H1 (cell line): Measurements from ENCODE around the gene PLEKHA5. TPM values are rescaled to one million over a fixed set of nuclear protein-coding genes. Genes with fewer than 3 reads are reported as not detected.

Source experiments
- ASH2L ChIP-seq: fragments of 200-600, 300-600 bp; sonication (generic); IDR thresholded peaks from one replicate; pipeline ENCODE4 v1.7.1; 2017; ENCODE audit warnings: low read length
- BRCA1 ChIP-seq: IDR thresholded peaks from 2 replicates; pipeline ENCODE4 v1.6.1; 2012; ENCODE audit warnings: low read depth, low read length, improper control_type of control experiment
- CBX5 ChIP-seq: fragments of 300-800, 300-1000 bp; sonication (generic); IDR thresholded peaks from 2 replicates; pipeline ENCODE4 v1.7.1; 2016; ENCODE audit warnings: antibody characterized with exemption, low read length, low read depth
- NANOG ChIP-seq: IDR thresholded peaks from 2 replicates; pipeline ENCODE4 v1.6.1; 2011; ENCODE audit warnings: low read length, low read depth, mild to moderate bottlenecking, inconsistent platforms; ENCODE audit not compliant: insufficient read depth, poor library complexity, severe bottlenecking
- SP1 ChIP-seq: IDR thresholded peaks from 2 replicates; pipeline ENCODE4 v1.6.1; 2011; ENCODE audit warnings: low read depth, low read length
- TAF7 ChIP-seq: optimal IDR thresholded peaks from 2 replicates; pipeline ENCODE3; 2011; ENCODE audit warnings: low read depth, mild to moderate bottlenecking, inconsistent platforms, low read length, moderate library complexity, borderline replicate concordance
- TBP ChIP-seq: IDR thresholded peaks from 2 replicates; pipeline ENCODE4 v1.6.1; 2011; ENCODE audit warnings: low read depth, low read length, improper control_type of control experiment
- polyA plus RNA-seq, 7 experiments: library from polyadenylated mRNA; depleted of rRNA in 3 of 7; stranded (reverse) in 5 of 7; unstranded in 2 of 7; fragments of >200 nt in 5 of 7; fragments of 200-250 nt in 2 of 7; gene quantifications; 1 replicate in 5 of 7; 2 replicates in 1 of 7; 4 replicates in 1 of 7; pipeline versions ENCODE4 v1.2.1 to v1.2.3, GENCODE V29; 2011 to 2013; ENCODE audit warnings: missing spikeins in 2 of 7, mixed read lengths in 2 of 7
- total RNA-seq: library from RNA; stranded (reverse); fragmentation: NEBNext Ultra II Directional; extraction: Animal tissue kit (Norgen Biotek cat#: 25700); gene quantifications from 2 replicates; pipeline ENCODE4 v1.2.1, GENCODE V29; 2021
- TF ChIP-seq, protein P1 (sequence below): fragments of 300-600 bp; sonication (generic); IDR thresholded peaks from 2 replicates; pipeline ENCODE4 v1.7.1; 2012; ENCODE audit warnings: low read length, moderate library complexity, mild to moderate bottlenecking, inconsistent platforms; ENCODE audit not compliant: insufficient replicate concordance

PLEKHA5 gene
- total and polyA plus RNA-seq, 2 of the 8 experiments (the other 6 are each of a cell fraction or from before 2014, with no cell fraction given), result 17.2 to 66.1 TPM

DNA sequence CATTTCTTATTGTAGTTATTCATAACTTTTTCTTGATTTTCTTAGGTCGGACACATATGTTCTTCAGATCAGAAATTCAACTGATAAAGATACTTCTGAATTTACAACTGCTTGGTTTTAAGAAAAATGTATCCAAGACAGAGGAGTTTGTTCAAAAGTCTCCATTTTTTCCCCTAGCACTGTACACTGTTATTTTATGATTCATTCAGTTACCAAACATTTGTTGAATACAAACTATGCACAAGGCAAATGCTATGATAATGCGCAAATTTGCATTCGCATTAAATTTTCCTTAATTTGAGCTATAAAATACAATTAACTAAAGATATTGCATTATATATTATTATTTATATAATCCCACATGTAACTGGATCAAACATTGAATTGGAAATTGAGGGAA is 10.1 kb upstream of the PLEKHA5 start (continued):
- TF ChIP-seq, protein P1, sequence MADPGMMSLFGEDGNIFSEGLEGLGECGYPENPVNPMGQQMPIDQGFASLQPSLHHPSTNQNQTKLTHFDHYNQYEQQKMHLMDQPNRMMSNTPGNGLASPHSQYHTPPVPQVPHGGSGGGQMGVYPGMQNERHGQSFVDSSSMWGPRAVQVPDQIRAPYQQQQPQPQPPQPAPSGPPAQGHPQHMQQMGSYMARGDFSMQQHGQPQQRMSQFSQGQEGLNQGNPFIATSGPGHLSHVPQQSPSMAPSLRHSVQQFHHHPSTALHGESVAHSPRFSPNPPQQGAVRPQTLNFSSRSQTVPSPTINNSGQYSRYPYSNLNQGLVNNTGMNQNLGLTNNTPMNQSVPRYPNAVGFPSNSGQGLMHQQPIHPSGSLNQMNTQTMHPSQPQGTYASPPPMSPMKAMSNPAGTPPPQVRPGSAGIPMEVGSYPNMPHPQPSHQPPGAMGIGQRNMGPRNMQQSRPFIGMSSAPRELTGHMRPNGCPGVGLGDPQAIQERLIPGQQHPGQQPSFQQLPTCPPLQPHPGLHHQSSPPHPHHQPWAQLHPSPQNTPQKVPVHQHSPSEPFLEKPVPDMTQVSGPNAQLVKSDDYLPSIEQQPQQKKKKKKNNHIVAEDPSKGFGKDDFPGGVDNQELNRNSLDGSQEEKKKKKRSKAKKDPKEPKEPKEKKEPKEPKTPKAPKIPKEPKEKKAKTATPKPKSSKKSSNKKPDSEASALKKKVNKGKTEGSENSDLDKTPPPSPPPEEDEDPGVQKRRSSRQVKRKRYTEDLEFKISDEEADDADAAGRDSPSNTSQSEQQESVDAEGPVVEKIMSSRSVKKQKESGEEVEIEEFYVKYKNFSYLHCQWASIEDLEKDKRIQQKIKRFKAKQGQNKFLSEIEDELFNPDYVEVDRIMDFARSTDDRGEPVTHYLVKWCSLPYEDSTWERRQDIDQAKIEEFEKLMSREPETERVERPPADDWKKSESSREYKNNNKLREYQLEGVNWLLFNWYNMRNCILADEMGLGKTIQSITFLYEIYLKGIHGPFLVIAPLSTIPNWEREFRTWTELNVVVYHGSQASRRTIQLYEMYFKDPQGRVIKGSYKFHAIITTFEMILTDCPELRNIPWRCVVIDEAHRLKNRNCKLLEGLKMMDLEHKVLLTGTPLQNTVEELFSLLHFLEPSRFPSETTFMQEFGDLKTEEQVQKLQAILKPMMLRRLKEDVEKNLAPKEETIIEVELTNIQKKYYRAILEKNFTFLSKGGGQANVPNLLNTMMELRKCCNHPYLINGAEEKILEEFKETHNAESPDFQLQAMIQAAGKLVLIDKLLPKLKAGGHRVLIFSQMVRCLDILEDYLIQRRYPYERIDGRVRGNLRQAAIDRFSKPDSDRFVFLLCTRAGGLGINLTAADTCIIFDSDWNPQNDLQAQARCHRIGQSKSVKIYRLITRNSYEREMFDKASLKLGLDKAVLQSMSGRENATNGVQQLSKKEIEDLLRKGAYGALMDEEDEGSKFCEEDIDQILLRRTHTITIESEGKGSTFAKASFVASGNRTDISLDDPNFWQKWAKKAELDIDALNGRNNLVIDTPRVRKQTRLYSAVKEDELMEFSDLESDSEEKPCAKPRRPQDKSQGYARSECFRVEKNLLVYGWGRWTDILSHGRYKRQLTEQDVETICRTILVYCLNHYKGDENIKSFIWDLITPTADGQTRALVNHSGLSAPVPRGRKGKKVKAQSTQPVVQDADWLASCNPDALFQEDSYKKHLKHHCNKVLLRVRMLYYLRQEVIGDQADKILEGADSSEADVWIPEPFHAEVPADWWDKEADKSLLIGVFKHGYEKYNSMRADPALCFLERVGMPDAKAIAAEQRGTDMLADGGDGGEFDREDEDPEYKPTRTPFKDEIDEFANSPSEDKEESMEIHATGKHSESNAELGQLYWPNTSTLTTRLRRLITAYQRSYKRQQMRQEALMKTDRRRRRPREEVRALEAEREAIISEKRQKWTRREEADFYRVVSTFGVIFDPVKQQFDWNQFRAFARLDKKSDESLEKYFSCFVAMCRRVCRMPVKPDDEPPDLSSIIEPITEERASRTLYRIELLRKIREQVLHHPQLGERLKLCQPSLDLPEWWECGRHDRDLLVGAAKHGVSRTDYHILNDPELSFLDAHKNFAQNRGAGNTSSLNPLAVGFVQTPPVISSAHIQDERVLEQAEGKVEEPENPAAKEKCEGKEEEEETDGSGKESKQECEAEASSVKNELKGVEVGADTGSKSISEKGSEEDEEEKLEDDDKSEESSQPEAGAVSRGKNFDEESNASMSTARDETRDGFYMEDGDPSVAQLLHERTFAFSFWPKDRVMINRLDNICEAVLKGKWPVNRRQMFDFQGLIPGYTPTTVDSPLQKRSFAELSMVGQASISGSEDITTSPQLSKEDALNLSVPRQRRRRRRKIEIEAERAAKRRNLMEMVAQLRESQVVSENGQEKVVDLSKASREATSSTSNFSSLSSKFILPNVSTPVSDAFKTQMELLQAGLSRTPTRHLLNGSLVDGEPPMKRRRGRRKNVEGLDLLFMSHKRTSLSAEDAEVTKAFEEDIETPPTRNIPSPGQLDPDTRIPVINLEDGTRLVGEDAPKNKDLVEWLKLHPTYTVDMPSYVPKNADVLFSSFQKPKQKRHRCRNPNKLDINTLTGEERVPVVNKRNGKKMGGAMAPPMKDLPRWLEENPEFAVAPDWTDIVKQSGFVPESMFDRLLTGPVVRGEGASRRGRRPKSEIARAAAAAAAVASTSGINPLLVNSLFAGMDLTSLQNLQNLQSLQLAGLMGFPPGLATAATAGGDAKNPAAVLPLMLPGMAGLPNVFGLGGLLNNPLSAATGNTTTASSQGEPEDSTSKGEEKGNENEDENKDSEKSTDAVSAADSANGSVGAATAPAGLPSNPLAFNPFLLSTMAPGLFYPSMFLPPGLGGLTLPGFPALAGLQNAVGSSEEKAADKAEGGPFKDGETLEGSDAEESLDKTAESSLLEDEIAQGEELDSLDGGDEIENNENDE, result no peak
- TF ChIP-seq TAF7, result no peak
- no peak for TF ChIP-seq BRCA1
- no peak for TF ChIP-seq CBX5
- TF ChIP-seq NANOG, result no peak
- TF ChIP-seq TBP, result no peak
- TF ChIP-seq ASH2L, result no peak
- TF ChIP-seq SP1, result no peak
